T-helper 9 cell (primary cell): Measurements from ENCODE around the gene HPSE2.

Source experiments
- DNase-seq: peaks from one replicate; pipeline ENCODE4 v3.0.0-alpha.2; 2020

The HPSE2 gene

GRCh38 chr10:98423691-98424120, 811.9 kb downstream of the HPSE2 start:
- no peak for DNase-seq

GRCh38 chr10:98422182-98422581, 813.5 kb downstream of the HPSE2 start:
- no peak for DNase-seq

- no peak for DNase-seq
Measured at GRCh38 chr10:98420786-98421185, 814.9 kb downstream of the HPSE2 start.

GRCh38 chr10:98419469-98420261, 816.0 kb downstream of the HPSE2 start:
- DNase-seq = no peak

- no peak for DNase-seq
Measured at GRCh38 chr10:98418665-98419468, 816.8 kb downstream of the HPSE2 start.

- no peak for DNase-seq
Measured at GRCh38 chr10:98417973-98418664, 817.5 kb downstream of the HPSE2 start.

- DNase-seq = no peak
Measured at GRCh38 chr10:98417481-98417959, 818.1 kb downstream of the HPSE2 start.

- no peak for DNase-seq
Measured at GRCh38 chr10:98416606-98417388, 818.9 kb downstream of the HPSE2 start.

- no peak for DNase-seq
Measured at GRCh38 chr10:98415731-98416119, 819.9 kb downstream of the HPSE2 start.

- peak; percentile 13 for DNase-seq
Measured at GRCh38 chr10:98414932-98415730, 820.5 kb downstream of the HPSE2 start, which contains the start of gene PYROXD2. PYROXD2 (minus strand) TSS chr10:98415182; CDS start chr10:98415135, 47 bp downstream.

- DNase-seq = no peak
Measured at GRCh38 chr10:98414578-98414931, 821.1 kb downstream of the HPSE2 start.

- DNase-seq = no peak
Measured at GRCh38 chr10:98411768-98412167, 823.9 kb downstream of the HPSE2 start.

GRCh38 chr10:98411166-98411565, 824.5 kb downstream of the HPSE2 start:
- no peak for DNase-seq

GRCh38 chr10:98410759-98411158, 824.9 kb downstream of the HPSE2 start:
- DNase-seq = no peak

- DNase-seq = no peak
Measured at GRCh38 chr10:98410135-98410743, 825.4 kb downstream of the HPSE2 start.

GRCh38 chr10:98408799-98409198, 826.9 kb downstream of the HPSE2 start:
- DNase-seq = no peak

- no peak for DNase-seq
Measured at GRCh38 chr10:98407744-98408241, 827.9 kb downstream of the HPSE2 start.
